Astrocyte (in vitro differentiated cells and primary cell): ENCODE measurements around the gene PTPRN2.

Experiments
- CTCF ChIP-seq: IDR thresholded peaks from 2 replicates; pipeline ENCODE4 v1.5.1; 2011; ENCODE audit warnings: low read depth, mild to moderate bottlenecking, inconsistent platforms, low read length, moderate library complexity; ENCODE audit not compliant: insufficient read depth
- EZH2 ChIP-seq: IDR thresholded peaks from 2 replicates; pipeline ENCODE4 v1.6.1; 2012; ENCODE audit warnings: mild to moderate bottlenecking, low read length, inconsistent platforms; ENCODE audit not compliant: insufficient read depth

GRCh38 chr7:158126661-158127060, 461.0 kb downstream of the PTPRN2 start:
- TF ChIP-seq CTCF (no peak), EZH2 (no peak)
